ENCODE data around the gene TNK1.

DNA sequence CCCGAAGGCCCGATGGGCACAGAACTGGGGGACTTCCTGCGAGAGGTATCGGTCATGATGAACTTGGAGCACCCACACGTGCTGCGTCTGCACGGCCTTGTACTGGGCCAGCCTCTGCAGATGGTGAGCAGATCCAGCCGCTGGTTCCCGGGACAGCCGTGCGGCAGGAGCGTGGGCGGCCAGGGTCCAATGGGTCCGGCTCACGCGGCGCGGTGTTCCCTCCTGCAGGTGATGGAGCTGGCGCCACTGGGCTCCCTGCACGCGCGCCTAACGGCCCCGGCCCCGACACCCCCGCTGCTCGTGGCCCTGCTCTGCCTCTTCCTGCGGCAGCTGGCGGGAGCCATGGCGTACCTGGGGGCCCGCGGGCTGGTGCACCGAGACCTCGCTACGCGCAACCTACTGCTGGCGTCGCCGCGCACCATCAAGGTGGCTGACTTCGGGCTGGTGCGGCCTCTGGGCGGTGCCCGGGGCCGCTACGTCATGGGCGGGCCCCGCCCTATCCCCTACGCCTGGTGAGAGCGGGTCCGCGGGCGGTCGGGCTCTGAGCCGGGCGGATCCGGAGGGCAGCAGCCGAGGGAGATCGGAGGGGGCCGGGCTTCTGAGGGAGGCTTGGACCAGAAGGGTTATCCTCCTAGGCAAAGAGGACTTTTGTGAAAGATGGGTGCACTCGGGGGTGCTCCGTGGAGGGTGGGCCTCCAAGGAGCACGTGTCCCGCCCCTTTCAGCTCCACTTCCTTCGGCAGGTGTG lies 3.0 kb downstream of the TNK1 start:
- TF ChIP-seq, protein P1, sequence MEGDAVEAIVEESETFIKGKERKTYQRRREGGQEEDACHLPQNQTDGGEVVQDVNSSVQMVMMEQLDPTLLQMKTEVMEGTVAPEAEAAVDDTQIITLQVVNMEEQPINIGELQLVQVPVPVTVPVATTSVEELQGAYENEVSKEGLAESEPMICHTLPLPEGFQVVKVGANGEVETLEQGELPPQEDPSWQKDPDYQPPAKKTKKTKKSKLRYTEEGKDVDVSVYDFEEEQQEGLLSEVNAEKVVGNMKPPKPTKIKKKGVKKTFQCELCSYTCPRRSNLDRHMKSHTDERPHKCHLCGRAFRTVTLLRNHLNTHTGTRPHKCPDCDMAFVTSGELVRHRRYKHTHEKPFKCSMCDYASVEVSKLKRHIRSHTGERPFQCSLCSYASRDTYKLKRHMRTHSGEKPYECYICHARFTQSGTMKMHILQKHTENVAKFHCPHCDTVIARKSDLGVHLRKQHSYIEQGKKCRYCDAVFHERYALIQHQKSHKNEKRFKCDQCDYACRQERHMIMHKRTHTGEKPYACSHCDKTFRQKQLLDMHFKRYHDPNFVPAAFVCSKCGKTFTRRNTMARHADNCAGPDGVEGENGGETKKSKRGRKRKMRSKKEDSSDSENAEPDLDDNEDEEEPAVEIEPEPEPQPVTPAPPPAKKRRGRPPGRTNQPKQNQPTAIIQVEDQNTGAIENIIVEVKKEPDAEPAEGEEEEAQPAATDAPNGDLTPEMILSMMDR (conservative IDR thresholded peaks at IDR 0.05; ENCODE audit: low read depth, low read length) = no peak
- no peak for TF ChIP-seq EZH2 (IDR thresholded peaks at IDR 0.05; ENCODE audit: borderline replicate concordance, low read depth, low read length, poor library complexity, severe bottlenecking)
